ENCODE results near the gene GRAMD1A.
A peak's percentile ranks its signal among the peaks of the same experiment; 100 is the strongest.
"Not testable (repeated sequence)": the region's sequence is repeated elsewhere in the genome, so short reads cannot be mapped to it uniquely, and the experiment has no call there.

Gene GRAMD1A

GRCh38 chr19:35039881-35040825 lies 40.0 kb downstream of the GRAMD1A start:
- no peak for DNase-seq

DNA sequence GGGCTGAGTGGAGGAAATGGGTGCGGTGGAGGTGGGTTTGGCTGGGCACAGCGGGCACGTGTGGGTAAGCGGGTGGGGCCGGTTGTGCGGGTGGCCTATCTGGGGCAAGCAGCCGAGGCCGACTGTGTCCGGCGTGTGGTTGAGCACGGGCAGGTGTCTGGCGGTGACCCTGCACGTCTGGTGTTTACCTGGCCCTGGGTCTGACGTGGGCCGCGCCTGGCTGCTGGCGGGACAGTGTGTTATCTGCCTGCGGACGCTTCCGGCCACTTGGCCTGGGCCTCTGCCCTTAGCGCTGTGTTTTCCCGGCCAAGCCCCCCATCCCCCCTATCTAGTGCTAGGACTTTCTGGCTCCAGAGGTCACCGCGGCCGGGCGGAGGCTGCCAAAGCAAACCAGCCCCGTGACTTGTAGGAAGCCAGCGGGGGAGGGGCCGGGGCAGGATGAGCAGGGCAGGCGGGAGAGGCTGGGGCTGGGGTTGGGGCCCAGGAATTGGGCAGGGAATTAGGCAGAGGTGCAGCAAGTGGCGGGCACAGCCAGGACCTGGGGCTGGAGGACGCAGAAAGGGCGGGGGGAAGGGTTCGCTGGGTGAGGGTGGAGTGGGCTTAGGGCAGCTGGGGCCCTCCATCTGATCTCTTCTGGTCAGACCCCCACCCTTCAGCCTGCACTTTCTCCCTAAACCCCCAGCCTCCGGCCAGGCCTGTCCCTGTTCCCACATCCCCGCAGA lies 40.9 kb downstream of the GRAMD1A start:
- peak; percentile 30 for DNase-seq

DNA sequence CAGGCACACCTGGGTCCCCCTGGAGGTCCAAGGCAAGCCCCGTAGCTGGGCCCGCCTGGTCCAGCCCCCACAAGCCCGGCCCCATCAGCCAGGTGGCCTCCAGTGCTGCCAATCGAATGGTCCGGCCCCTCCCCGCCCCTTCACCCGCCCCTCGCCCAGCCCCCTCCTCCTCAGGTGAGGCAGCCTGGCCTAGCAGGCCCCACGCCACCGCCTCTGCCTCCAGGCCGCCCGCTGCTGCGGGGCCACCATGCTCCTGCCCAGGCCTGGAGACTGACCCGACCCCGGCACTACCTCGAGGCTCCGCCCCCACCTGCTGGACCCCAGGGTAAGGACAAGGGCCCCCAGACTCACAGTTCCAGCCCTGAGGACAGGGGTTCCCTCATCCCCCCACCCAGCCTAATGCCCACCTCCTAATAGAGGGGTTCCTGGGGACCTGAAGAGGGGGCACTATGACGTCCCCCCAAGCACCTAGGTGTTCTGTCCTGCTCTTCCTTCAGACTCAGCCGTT lies 41.5 kb downstream of the GRAMD1A start, which contains the start of gene HPN:
Gene HPN (plus strand): TSS at position 174 of the 508 bp plus-strand sequence. CDS start 786 bp downstream, outside the sequence.
- no peak for DNase-seq

GRCh38 chr19:35042056-35042730 lies 42.1 kb downstream of the GRAMD1A start:
- no peak for DNase-seq

GRCh38 chr19:35042954-35043604 lies 43.0 kb downstream of the GRAMD1A start:
- no peak for DNase-seq

DNA sequence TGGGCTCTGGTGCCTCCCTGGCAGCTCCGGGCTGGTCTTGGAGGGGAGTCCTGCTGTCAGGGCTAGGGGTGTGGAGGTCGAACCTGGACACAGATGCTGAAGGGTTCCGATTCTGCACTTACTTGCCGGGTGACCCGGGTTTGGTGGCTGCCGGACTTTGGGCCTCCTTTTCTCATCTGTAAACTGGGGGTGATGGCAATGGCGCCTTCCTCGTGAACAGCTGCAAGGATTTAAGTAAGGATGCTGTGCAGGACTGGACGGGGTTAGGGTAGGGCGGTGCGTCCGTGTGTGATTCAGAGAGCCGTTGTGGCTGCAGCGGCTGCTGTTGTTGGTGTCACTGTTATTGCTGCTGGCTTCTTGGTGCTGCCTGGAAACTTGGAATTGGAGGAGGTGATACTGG lies 43.8 kb downstream of the GRAMD1A start:
- no peak for DNase-seq

GRCh38 chr19:35044317-35045117 lies 44.4 kb downstream of the GRAMD1A start:
- DNase-seq = peak; percentile 70

DNA sequence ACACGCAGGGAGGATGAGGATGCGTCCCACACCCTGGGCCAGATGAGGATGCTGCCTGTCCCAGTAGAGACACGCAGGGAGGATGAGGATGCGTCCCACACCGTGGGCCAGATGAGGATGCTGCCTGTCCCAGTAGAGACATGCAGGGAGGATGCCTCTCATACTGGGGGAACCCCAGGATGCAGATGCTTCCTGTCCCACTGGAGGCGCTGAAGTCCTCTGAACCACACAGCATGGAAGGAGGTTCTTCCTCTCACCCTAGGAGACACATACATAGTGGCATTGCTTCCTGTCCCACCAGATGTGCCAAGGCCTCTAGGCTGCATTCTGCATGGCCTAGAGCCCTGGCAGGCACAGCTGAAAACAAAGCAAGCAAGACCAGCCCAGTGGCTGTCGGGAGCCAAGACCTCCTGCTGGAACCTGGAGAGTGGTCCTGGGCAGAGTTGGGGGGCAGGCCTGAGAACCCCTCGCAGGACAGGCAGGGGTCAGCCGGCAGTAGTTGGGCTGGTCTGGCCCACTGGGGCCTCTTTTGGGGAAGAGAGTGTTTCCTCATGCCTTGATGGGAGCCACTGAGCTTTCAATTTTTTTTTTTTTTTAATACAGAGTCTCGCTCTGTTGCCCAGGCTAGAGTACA lies 45.7 kb downstream of the GRAMD1A start:
- peak; percentile 41 for DNase-seq

- DNase-seq = no peak
Observed at GRCh38 chr19:35046461-35046860, 46.3 kb downstream of the GRAMD1A start.

- no peak for DNase-seq
Observed at GRCh38 chr19:35048911-35049411, 48.8 kb downstream of the GRAMD1A start.

GRCh38 chr19:35049456-35049855 lies 49.3 kb downstream of the GRAMD1A start:
- DNase-seq = no peak

GRCh38 chr19:35050662-35051061 lies 50.5 kb downstream of the GRAMD1A start:
- not testable (repeated sequence) for DNase-seq

- DNase-seq = not testable (repeated sequence)
Observed at GRCh38 chr19:35051268-35051667, 51.1 kb downstream of the GRAMD1A start.

GRCh38 chr19:35051796-35052195 lies 51.7 kb downstream of the GRAMD1A start:
- no peak for DNase-seq

DNA sequence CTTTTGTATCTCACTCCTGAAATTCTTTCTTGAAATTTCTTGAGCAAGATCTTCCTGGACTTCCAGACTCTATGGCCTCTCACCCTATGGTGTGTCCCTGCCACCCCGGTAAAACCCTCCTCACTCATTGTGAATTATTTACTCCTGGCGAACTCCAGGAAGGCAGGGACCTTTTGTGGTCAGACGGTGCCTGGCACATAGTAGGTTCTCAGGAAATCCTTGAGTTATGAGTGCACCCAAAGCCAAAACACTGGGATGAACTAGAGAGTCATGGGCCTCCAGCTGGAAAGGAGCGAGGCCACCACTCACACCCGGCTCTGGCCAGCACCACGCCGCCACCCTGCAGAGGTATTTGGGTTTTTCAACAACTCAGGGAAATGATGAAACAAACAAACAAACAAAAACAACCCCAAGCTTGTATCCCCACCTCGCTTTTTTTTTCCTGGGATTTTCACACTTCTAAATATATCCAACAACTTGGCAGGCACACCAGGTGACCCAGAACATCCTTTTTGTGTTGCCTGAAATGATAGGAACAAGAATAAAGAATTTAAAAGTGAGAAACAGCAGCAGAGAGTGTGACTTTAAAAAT lies 52.6 kb downstream of the GRAMD1A start:
- no peak for DNase-seq

DNA sequence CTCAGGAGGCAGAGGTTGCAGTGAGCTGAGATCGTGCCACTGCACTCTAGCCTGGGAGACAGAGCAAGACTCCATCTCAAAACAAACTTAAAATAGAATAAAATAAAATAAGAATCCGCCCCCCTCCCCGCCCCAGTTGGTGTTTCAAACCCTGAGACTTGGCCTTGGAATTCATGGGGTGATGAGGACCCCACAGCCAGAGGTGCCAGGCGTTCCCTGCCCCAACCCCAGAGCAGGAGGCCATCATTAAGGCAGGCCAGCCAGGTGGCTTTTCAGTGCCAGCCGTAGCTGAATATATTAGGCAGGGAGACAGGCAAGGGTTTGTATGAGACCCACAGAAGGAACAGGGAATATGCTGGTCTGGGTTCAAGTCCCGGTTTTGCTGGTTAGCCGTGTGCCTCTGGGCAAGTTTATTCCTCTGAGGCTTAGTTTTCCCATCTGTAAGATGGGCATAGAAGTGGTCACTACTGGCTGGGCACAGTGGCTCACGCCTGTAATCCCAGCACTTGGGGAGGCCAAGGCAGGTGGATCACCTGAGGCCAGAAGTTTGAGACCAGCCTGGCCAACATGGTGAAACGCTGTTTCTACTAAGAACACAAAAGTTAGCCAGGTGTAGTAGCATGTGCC lies 53.7 kb downstream of the GRAMD1A start:
- DNase-seq = no peak

GRCh38 chr19:35054626-35055025 lies 54.5 kb downstream of the GRAMD1A start:
- no peak for DNase-seq

DNA sequence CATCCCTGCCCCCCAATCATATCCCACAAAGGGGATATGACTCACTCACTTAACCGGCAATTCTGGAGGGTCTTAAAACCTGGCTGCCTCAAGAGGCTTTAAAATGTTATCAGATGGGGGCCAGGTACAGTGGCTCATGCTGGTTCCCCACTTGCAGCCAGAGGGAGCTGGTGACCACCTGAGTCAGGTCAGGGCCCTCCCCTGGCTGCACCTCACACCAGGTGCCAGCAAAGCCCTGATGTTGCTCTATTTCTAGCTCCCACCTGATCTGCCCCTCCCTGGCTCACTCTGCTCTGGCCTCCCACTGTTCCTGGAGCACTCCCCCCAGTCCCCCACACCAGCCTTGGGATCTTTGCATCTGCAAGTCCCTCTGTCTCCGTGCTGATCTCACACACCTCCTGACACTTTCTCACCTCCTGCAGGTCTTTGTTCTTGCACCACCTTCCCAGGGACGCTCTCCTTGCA lies 55.6 kb downstream of the GRAMD1A start:
- no peak for DNase-seq

- DNase-seq = no peak
Observed at GRCh38 chr19:35056513-35057063, 56.5 kb downstream of the GRAMD1A start.

DNA sequence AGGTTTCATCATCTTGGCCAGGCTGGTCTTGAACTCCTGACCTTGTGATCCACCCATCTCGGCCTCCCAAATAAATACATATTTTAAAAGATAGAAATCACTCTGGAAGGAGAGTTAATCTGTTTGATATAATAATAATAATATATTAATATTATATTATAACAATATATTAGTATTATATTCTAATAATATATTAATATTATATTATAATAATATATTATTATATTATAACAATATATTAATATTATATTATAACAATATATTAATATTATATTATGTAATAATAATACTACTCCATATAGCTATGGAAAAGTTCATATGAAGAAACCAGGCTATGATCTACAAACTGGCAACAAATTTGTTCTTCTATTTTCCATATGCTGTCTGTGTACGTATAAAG lies 58.2 kb downstream of the GRAMD1A start:
- no peak for DNase-seq
